Spleen (tissue), 11 donors: Measurements from ENCODE around the gene UBAC1. TPM values are rescaled to one million over a fixed set of nuclear protein-coding genes. Genes with fewer than 3 reads are reported as not detected.

Source experiments
- DNase-seq: peaks from one replicate; pipeline ENCODE4 v3.0.0-alpha.2; 2020
- H3K27ac ChIP-seq, 8 donors: fragments of 200-600 bp; sonication (generic) in 7 of 8; 1 replicate in 4 of 8; 2 replicates in 4 of 8; pipeline versions ENCODE4 v1.5.0 to v1.8.0; 2016 to 2021; ENCODE audit warnings: inconsistent platforms in 4 of 8, mild to moderate bottlenecking in 4 of 8, moderate library complexity in 1 of 8
- H3K27me3 ChIP-seq, 7 donors: fragments of 200-600 bp; sonication (generic) in 6 of 7; replicated peaks in 1 of 7; 1 replicate in 4 of 7; 2 replicates in 3 of 7; pipeline versions ENCODE4 v1.5.0 to v1.8.0; 2016 to 2021; ENCODE audit warnings: inconsistent platforms in 3 of 7, mild to moderate bottlenecking in 1 of 7
- H3K36me3 ChIP-seq, 6 donors: fragments of 200-600 bp; sonication (generic) in 5 of 6; 1 replicate in 4 of 6; 2 replicates in 2 of 6; pipeline versions ENCODE4 v1.5.0 to v1.8.0; 2016 to 2021; ENCODE audit warnings: inconsistent platforms in 2 of 6
- H3K4me1 ChIP-seq, 6 donors: fragments of 200-600 bp; sonication (generic) in 5 of 6; 1 replicate in 3 of 6; 2 replicates in 3 of 6; pipeline versions ENCODE4 v1.5.0 to v1.8.0; 2016 to 2021; ENCODE audit warnings: inconsistent platforms in 3 of 6
- H3K4me3 ChIP-seq, 8 donors: fragments of 200-600 bp; sonication (generic) in 7 of 8; 1 replicate in 4 of 8; 2 replicates in 4 of 8; pipeline versions ENCODE4 v1.5.0 to v1.8.0; 2016 to 2021; ENCODE audit warnings: inconsistent platforms in 4 of 8, mild to moderate bottlenecking in 4 of 8, moderate library complexity in 2 of 8
- H3K9me3 ChIP-seq, 8 donors: fragments of 200-600 bp; sonication (generic) in 7 of 8; 1 replicate in 4 of 8; 2 replicates in 4 of 8; pipeline versions ENCODE4 v1.5.0 to v1.8.0; 2016 to 2021; ENCODE audit warnings: inconsistent platforms in 4 of 8
- POLR2A ChIP-seq, 3 donors: fragments of 450-650 bp; IDR thresholded peaks; one replicate each; pipeline ENCODE4 v1.5.1; 2017; ENCODE audit warnings: antibody characterized with exemption in 3 of 3, mild to moderate bottlenecking in 1 of 3
- POLR2AphosphoS5 ChIP-seq, 3 donors: sonication (generic); formaldehyde crosslinking; IDR thresholded peaks; one replicate each; pipeline ENCODE4 v1.5.1; 2017; ENCODE audit warnings: antibody characterized with exemption in 3 of 3
- WGBS, 5 donors: extraction: QIAGEN DNeasy Blood & Tissue Kit in 3 of 5; methylation state at CpG; one replicate each; pipeline versions ENCODE4 v1.1.5 to v1.1.7; 2013 to 2018; 5-methylcytosine and 5-hydroxymethylcytosine counted together
- intact Hi-C: fragments of 100-400 bp; cut with DNase I; formaldehyde crosslinking; loops from one replicate; pipeline ENCODE4 v1.15.0; 2023; ENCODE audit warnings: low total_unique reads
- polyA plus RNA-seq, 3 donors: library from polyadenylated mRNA; stranded (reverse); fragments of 200-250 nt; gene quantifications; one replicate each; pipeline ENCODE4 v1.2.1, GENCODE V29; 2013
- total RNA-seq, 7 donors: library from RNA; depleted of rRNA in 3 of 7; stranded (reverse); fragments of >200 nt in 3 of 7; fragmentation: NEBNext Ultra II Directional in 4 of 7; extraction: Animal tissue kit (Norgen Biotek cat#: 25700) in 4 of 7; gene quantifications; one replicate each; pipeline versions ENCODE4 v1.1.0 to v1.2.1, GENCODE V29; 2016 to 2021
- TF ChIP-seq, protein P1 (sequence below), 11 experiments: fragments of 200-600 bp in 7 of 11; fragments of 450-650 bp in 4 of 11; sonication (generic) in 4 of 11; IDR thresholded peaks in 8 of 11; conservative IDR thresholded peaks in 3 of 11; 1 replicate in 7 of 11; 2 replicates in 4 of 11; pipeline versions ENCODE4 v1.4.0 to v1.8.0; 2016 to 2021; ENCODE audit warnings: antibody characterized with exemption in 11 of 11, inconsistent platforms in 4 of 11, mild to moderate bottlenecking in 1 of 11
- donor health status: healthy with polysubstance abuse.
- donor health status: DM: no; HTN: no; CAD: no; lungs with moderate emphysema.
- donor health status: DM: no; HTN: no; CAD: no.
- donor health status: Bipolar disorder and iron deficiency.
- donor health status: healthy.
- donor health status: DM: no; HTN: no; CAD: no.
- donor health status: DM: yes; HTN: yes; CAD: no.

UBAC1 gene
- total and polyA plus RNA-seq, 10 donors = 28.0 to 45.8 (median 34.5) TPM

DNA sequence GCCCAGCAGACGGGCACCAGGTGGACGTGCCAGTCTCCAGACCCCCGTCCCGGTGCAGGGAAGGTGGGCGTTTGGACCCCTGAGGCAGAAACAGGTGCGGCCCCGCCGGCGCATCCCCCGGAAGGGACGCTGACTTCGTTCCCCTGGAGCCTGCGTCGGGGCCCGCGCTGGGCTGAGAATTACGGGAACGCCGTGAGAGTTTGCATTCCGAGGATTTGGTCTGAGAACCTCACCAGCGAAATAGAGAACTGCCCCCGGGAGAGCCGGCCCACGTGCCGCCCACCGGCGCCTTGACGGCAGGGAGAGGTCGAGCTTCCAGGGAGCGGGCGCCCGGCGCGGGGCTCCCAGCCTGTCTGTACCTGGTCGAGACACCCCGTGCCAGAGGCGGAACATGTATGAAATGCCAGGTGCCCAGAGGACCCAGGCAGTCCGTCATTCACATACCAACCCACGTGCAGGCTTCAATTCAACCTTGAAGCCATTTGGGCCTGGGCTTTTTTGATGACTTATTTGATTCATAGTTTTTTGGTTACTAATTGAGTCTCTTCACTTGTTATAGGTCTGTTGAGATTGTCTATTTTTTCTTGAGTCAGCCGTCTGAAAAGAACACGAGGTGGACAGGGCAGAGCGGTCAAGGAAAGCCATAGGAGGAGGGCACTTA is 53.0 kb downstream of the UBAC1 start:
- Histone ChIP-seq H3K27ac (peak overlapping the region; percentile 75 to 94 (median 89)), H3K4me1 (peaks cover 29 to 66% (median 52%) of the 10 kb centered on the region in 6 donors), H3K36me3 (peaks cover 0 to 29% (median 6%) of the 10 kb centered on the region in 6 donors), H3K9me3 (peaks cover 0 to 11% (median 2%) of the 10 kb centered on the region in 8 donors), H3K4me3 (peak overlapping the region; percentile 71 to 98 (median 85)), H3K27me3 (no peaks in the 10 kb centered on the region)
- TF ChIP-seq POLR2A (IDR thresholded peaks at IDR 0.05) (no peak), POLR2AphosphoS5 (IDR thresholded peaks at IDR 0.05) (no peak)
- TF ChIP-seq, protein P1, sequence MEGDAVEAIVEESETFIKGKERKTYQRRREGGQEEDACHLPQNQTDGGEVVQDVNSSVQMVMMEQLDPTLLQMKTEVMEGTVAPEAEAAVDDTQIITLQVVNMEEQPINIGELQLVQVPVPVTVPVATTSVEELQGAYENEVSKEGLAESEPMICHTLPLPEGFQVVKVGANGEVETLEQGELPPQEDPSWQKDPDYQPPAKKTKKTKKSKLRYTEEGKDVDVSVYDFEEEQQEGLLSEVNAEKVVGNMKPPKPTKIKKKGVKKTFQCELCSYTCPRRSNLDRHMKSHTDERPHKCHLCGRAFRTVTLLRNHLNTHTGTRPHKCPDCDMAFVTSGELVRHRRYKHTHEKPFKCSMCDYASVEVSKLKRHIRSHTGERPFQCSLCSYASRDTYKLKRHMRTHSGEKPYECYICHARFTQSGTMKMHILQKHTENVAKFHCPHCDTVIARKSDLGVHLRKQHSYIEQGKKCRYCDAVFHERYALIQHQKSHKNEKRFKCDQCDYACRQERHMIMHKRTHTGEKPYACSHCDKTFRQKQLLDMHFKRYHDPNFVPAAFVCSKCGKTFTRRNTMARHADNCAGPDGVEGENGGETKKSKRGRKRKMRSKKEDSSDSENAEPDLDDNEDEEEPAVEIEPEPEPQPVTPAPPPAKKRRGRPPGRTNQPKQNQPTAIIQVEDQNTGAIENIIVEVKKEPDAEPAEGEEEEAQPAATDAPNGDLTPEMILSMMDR (IDR thresholded peaks at IDR 0.05 in 8 of 11, conservative IDR thresholded peaks at IDR 0.05 in 3 of 11) = no peak
- peak; percentile 92 for DNase-seq
- WGBS, 5 donors = 18 to 22% (median 20%) methylated on average over 29 to 42 of the region's 42 CpGs
- intact Hi-C loops = loop anchor here (5.0 kb wide), 1 partner anchor 54 kb away; the partner anchor contains the start of gene UBAC1

DNA sequence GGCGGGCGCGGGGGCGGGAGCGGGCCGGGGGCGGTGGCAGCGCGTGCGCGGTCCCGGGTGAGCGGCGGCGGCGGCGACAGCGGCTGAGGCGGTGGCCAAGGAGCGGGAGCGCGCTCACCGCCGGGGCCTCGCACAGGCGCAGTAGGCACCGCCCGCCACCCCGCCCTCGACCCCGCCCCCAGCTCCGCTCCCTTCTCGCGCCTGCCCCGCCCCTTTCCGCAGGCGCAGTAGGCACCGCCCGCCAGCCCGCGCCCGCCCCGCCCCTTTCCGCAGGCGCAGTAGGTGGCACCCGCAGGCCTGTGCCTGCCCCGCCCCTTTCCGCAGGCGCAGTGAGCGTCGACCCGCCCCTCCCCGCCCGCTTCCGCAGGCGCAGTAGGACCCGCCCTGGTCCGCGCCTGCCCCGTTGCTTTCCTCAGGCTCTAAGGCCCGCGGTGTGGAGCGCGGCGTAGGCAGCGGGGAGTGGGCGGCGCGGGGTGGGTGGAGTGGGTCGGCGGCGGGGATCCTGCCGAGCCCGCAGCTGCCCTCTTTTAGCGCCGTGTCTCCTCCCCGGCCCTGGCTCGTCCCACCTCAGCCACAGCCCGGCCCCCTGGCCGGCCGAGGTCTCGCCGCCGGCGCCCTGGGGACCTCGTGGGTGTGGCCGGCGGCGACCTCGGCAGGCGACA is 53.6 kb downstream of the UBAC1 start, which contains the start of gene CAMSAP1:
Gene CAMSAP1, minus strand, starts transcription at position 116 of the 662 bp plus-strand sequence. CDS start 387 bp downstream, outside the sequence.
- 0 to 1% (median 1%) methylated on average over 4 to 91 of the region's 91 CpGs; no CpG with 5 or more reads in 1 of the 5 donors for WGBS, 5 donors
- peak within 1 kb of the TSS; percentile 75 to 94 (median 89) for H3K27ac ChIP-seq
- TF ChIP-seq, protein P1 (IDR thresholded peaks at IDR 0.05 in 8 of 11, conservative IDR thresholded peaks at IDR 0.05 in 3 of 11) = peak in 2 of 11 experiments; percentile 12 to 15
- TF ChIP-seq POLR2A (IDR thresholded peaks at IDR 0.05) = peak in 1 of 3 donors; percentile 53
- TF ChIP-seq POLR2AphosphoS5 (IDR thresholded peaks at IDR 0.05) = peak; percentile 89 to 91 (median 91)
- intact Hi-C loops = loop anchor here (5.0 kb wide), 1 partner anchor 55 kb away; the partner anchor contains the start of gene UBAC1
- DNase-seq = peak; percentile 98
- H3K9me3 ChIP-seq = peaks cover 0 to 4% (median 0%) of the 10 kb centered on the region in 8 donors
- no peaks in the 10 kb centered on the region for H3K27me3 ChIP-seq
- peaks cover 29 to 73% (median 58%) of the 10 kb centered on the region in 6 donors for H3K4me1 ChIP-seq
- peak within 1 kb of the TSS; percentile 71 to 98 (median 85) for H3K4me3 ChIP-seq
- peaks cover 0 to 22% (median 6%) of the 10 kb centered on the region in 6 donors for H3K36me3 ChIP-seq

DNA sequence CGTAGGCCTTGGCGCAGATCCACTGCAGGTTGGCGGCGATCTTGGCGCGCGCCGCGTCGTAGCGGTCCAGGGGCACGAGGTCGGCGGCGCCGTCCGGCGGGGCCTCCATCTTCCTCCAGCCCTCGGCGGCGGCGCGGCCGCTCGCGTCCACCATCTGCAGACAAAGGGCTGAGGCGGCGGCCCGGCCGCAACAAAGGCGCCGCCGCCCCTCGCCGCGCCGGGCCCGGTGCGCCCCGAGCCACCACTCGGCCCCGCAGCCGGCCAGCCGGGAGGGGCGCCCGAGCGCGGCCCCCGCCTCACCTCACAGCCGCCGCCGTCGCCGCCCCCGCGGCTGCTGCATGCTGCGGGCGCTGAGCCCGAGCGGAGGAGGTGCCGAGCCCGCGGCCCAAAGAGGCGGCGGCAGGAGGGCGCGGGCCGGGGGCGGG is 54.2 kb downstream of the UBAC1 start:
- peak; percentile 92 for DNase-seq
- TF ChIP-seq, protein P1 (IDR thresholded peaks at IDR 0.05 in 8 of 11, conservative IDR thresholded peaks at IDR 0.05 in 3 of 11) = no peak
- TF ChIP-seq POLR2A (IDR thresholded peaks at IDR 0.05) (no peak), POLR2AphosphoS5 (IDR thresholded peaks at IDR 0.05) (no peak)
- Histone ChIP-seq H3K36me3 (peaks cover 0 to 17% (median 4%) of the 10 kb centered on the region in 6 donors), H3K27me3 (no peaks in the 10 kb centered on the region), H3K9me3 (no peaks in the 10 kb centered on the region), H3K27ac (peak overlapping the region in 6 of 8 donors; percentile 15 to 92 (median 67)), H3K4me1 (peaks cover 29 to 78% (median 60%) of the 10 kb centered on the region in 6 donors), H3K4me3 (peak overlapping the region; percentile 48 to 98 (median 71))
- 0 to 2% (median 1%) methylated on average over 17 to 69 of the region's 69 CpGs; no CpG with 5 or more reads in 2 of the 5 donors for WGBS, 5 donors
- intact Hi-C loops = loop anchor here (5.0 kb wide), 1 partner anchor 55 kb away; the partner anchor contains the start of gene UBAC1
